ENCODE results near the gene UBE2Q1. TPM values are rescaled to one million over a fixed set of nuclear protein-coding genes. Genes with fewer than 3 reads are reported as not detected.

The UBE2Q1 gene
- total and polyA plus RNA-seq, 10 of the 15 experiments (the other 5 are each of a cell fraction or from before 2014, with no cell fraction given): 3.9 to 82.6 (median 24.1) TPM

GRCh38 chr1:154589780-154590179, 31.3 kb upstream of the UBE2Q1 start:
- CTCF ChIA-PET: interaction anchor here (0.9 kb wide), 1 partner anchor 12 kb away, joined by 3 read pairs; no protein-coding TSS in a partner anchor

GRCh38 chr1:154586641-154587040, 28.2 kb upstream of the UBE2Q1 start:
- no peak for ATAC-seq
- POLR2A ChIA-PET: no interaction called here

More at GRCh38 chr1:154589780-154590179, 31.3 kb upstream of the UBE2Q1 start:
- TF ChIP-seq POLR2A (IDR thresholded peaks at IDR 0.05; ENCODE audit: low read depth, low read length) (peak; percentile 35; the same call in 1 of the 2 replicates), ATF2 (IDR thresholded peaks at IDR 0.05; ENCODE audit: low read length) (no peak)
- ChIA-PET RAD21 (ENCODE audit: unreplicated experiment) (no interaction called here), SMC1A (ENCODE audit: uncharacterized antibody, unreplicated experiment) (interaction anchor here (0.7 to 1.6 kb wide), 3 partner anchors 9 to 146 kb away, joined by 3 read pairs; no protein-coding TSS in a partner anchor), POLR2A (interaction anchor here (1.4 kb wide), 1 partner anchor 11 kb away, joined by 5 read pairs; no protein-coding TSS in a partner anchor)
- peaks cover 9% of the 10 kb centered on the region for H3K4me1 ChIP-seq (ENCODE audit: control insufficient read depth, insufficient read depth, low read length)
- intact Hi-C loops (cut with micrococcal nuclease; ENCODE audit: unreplicated experiment): no loop called here
- no peak for ATAC-seq
- H3K27ac ChIP-seq (ENCODE audit: control insufficient read depth, insufficient read depth): no peak overlapping the region
- H2AFZ ChIP-seq (ENCODE audit: control insufficient read depth, low read depth, low read length): no peak overlapping the region
- no peaks in the 10 kb centered on the region for H3K27me3 ChIP-seq (replicated peaks in 1 of 2; ENCODE audit: control insufficient read depth in 2 of 2, insufficient read depth in 2 of 2, low read length in 1 of 2)
- H3K79me2 ChIP-seq (ENCODE audit: control insufficient read depth, insufficient read depth, low read length): no peaks in the 10 kb centered on the region; the same call in 1 of the 2 replicates
- H3K4me3 ChIP-seq: no peak overlapping the region
- peaks cover 7% of the 10 kb centered on the region; the same call in 1 of the 2 replicates for H4K20me1 ChIP-seq (ENCODE audit: control insufficient read depth, insufficient read depth)
- DNase-seq (ENCODE audit: low read depth, low spot score): no peak
- peaks cover 47 to 73% of the 10 kb centered on the region in 2 experiments for H3K36me3 ChIP-seq (ENCODE audit: control insufficient read depth in 2 of 2, insufficient read depth in 2 of 2, low read length in 1 of 2)
- no peaks in the 10 kb centered on the region for H3K9me3 ChIP-seq (replicated peaks; ENCODE audit: control insufficient read depth, insufficient read depth, low read length)
- BruUV-seq (replicated peaks): no TSS peak
- 82% methylated on average over 10 of the region's 10 CpGs for WGBS (ENCODE audit: insufficient coverage, insufficient replicate concordance, low lambda C conversion rate, missing lambda C conversion rate)
- H3K4me2 ChIP-seq (ENCODE audit: control insufficient read depth, insufficient read depth): no peak overlapping the region
- no peak overlapping the region for H3K9ac ChIP-seq (ENCODE audit: control insufficient read depth, insufficient read depth, low read length)
- in situ Hi-C loops (cut with MboI): no loop called here
- FAIRE-seq: no peak

More at GRCh38 chr1:154586641-154587040, 28.2 kb upstream of the UBE2Q1 start:
- intact Hi-C loops (cut with micrococcal nuclease; ENCODE audit: unreplicated experiment) (no loop called here), in situ Hi-C loops (cut with MboI) (no loop called here)
- no peaks in the 10 kb centered on the region for H3K27me3 ChIP-seq (replicated peaks in 1 of 2; ENCODE audit: control insufficient read depth in 2 of 2, insufficient read depth in 2 of 2, low read length in 1 of 2)
- no peak overlapping the region for H3K9ac ChIP-seq (ENCODE audit: control insufficient read depth, insufficient read depth, low read length)
- peaks cover 58 to 75% of the 10 kb centered on the region in 2 experiments for H3K36me3 ChIP-seq (ENCODE audit: control insufficient read depth in 2 of 2, insufficient read depth in 2 of 2, low read length in 1 of 2)
- no peaks in the 10 kb centered on the region for H3K9me3 ChIP-seq (replicated peaks; ENCODE audit: control insufficient read depth, insufficient read depth, low read length)
- H3K27ac ChIP-seq (ENCODE audit: control insufficient read depth, insufficient read depth): no peak overlapping the region
- H3K4me3 ChIP-seq: no peak overlapping the region
- RAD21 ChIA-PET (ENCODE audit: unreplicated experiment): no interaction called here
- no peak overlapping the region for H2AFZ ChIP-seq (ENCODE audit: control insufficient read depth, low read depth, low read length)
- no peak overlapping the region for H3K4me2 ChIP-seq (ENCODE audit: control insufficient read depth, insufficient read depth)
- no peak for FAIRE-seq
- TF ChIP-seq POLR2A (IDR thresholded peaks at IDR 0.05; ENCODE audit: low read depth, low read length): peak; percentile 30; the same call in 1 of the 2 replicates
- TF ChIP-seq POLR2AphosphoS2 (IDR thresholded peaks at IDR 0.05; ENCODE audit: low read depth, low read length): no peak
- no peak for TF ChIP-seq ZBTB40 (IDR thresholded peaks at IDR 0.05; ENCODE audit: borderline replicate concordance)
- TF ChIP-seq POU2F2 (IDR thresholded peaks at IDR 0.05; ENCODE audit: borderline replicate concordance, low read depth, low read length): no peak
- CTCF ChIA-PET: no interaction called here
- no peaks in the 10 kb centered on the region for H3K79me2 ChIP-seq (ENCODE audit: control insufficient read depth, insufficient read depth, low read length)
- no TSS peak for BruUV-seq (replicated peaks)
- SMC1A ChIA-PET (ENCODE audit: uncharacterized antibody, unreplicated experiment): no interaction called here
- 97% methylated on average over 6 of the region's 6 CpGs for WGBS (ENCODE audit: insufficient coverage, insufficient replicate concordance, low lambda C conversion rate, missing lambda C conversion rate)
- peaks cover 12% of the 10 kb centered on the region; the same call in 1 of the 2 replicates for H4K20me1 ChIP-seq (ENCODE audit: control insufficient read depth, insufficient read depth)
- no peak for DNase-seq (ENCODE audit: low read depth, low spot score)
- H3K4me1 ChIP-seq (ENCODE audit: control insufficient read depth, insufficient read depth, low read length): peaks cover 12% of the 10 kb centered on the region

Data from GM12878 (cell line).